Measurements from ENCODE around the gene KCNQ1. TPM values are rescaled to one million over a fixed set of nuclear protein-coding genes. Genes with fewer than 3 reads are reported as not detected.

Gene KCNQ1
- total RNA-seq, 3 donors from 2014 or later (not counting 1 experiment from before 2014, with no cell fraction given): 1.9 to 7.8 (median 3.3) TPM

GRCh38 chr11:2699531-2700414 lies 255.0 kb downstream of the KCNQ1 start, which contains the start of gene KCNQ1OT1:
Gene KCNQ1OT1 (minus strand): TSS chr11:2699994.
- Histone ChIP-seq H3K4me1 (ENCODE audit: control insufficient read depth, insufficient read depth, low read length) (peaks cover 14% of the 10 kb centered on the region), H3K9me3 (ENCODE audit: control insufficient read depth, insufficient read depth, low read length) (no peaks in the 10 kb centered on the region), H3K27me3 (ENCODE audit: control insufficient read depth, insufficient read depth, low read length) (peaks cover 2% of the 10 kb centered on the region), H3K27ac (ENCODE audit: low read length) (peak within 1 kb of the TSS; percentile 76), H3K4me3 (ENCODE audit: low read length) (peak within 1 kb of the TSS; percentile 74), H3K36me3 (ENCODE audit: control insufficient read depth, insufficient read depth, low read length) (no peaks in the 10 kb centered on the region)
- peak; percentile 93 to 96 (median 93) for ATAC-seq
- Mint-ChIP-seq H3K27ac (peak within 1 kb of the TSS; percentile 8 to 84), H3K9me3 (no peaks in the 10 kb centered on the region), H3K27me3 (ENCODE audit: low read depth in 2 of 2) (peaks cover 0 to 13% of the 10 kb centered on the region in 2 donors), H3K4me3 (peak within 1 kb of the TSS; percentile 91), H3K4me1 (peaks cover 0 to 11% of the 10 kb centered on the region in 2 donors), H3K36me3 (no peaks in the 10 kb centered on the region)
- intact Hi-C loops (cut with micrococcal nuclease): no loop called here
- peak; percentile 86 to 93 for DNase-seq
- 44% methylated on average over 98 of the region's 98 CpGs for WGBS (ENCODE audit: insufficient coverage)
- TF ChIP-seq, protein P1, sequence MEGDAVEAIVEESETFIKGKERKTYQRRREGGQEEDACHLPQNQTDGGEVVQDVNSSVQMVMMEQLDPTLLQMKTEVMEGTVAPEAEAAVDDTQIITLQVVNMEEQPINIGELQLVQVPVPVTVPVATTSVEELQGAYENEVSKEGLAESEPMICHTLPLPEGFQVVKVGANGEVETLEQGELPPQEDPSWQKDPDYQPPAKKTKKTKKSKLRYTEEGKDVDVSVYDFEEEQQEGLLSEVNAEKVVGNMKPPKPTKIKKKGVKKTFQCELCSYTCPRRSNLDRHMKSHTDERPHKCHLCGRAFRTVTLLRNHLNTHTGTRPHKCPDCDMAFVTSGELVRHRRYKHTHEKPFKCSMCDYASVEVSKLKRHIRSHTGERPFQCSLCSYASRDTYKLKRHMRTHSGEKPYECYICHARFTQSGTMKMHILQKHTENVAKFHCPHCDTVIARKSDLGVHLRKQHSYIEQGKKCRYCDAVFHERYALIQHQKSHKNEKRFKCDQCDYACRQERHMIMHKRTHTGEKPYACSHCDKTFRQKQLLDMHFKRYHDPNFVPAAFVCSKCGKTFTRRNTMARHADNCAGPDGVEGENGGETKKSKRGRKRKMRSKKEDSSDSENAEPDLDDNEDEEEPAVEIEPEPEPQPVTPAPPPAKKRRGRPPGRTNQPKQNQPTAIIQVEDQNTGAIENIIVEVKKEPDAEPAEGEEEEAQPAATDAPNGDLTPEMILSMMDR (IDR thresholded peaks at IDR 0.05): no peak

GRCh38 chr11:2700415-2701211 lies 255.8 kb downstream of the KCNQ1 start:
- peaks cover 0 to 11% of the 10 kb centered on the region in 2 donors for H3K4me1 Mint-ChIP-seq
- 42% methylated on average over 52 of the region's 52 CpGs for WGBS (ENCODE audit: insufficient coverage)
- intact Hi-C loops (cut with micrococcal nuclease): no loop called here
- TF ChIP-seq, protein P1 (IDR thresholded peaks at IDR 0.05): no peak
- H3K27me3 ChIP-seq (ENCODE audit: control insufficient read depth, insufficient read depth, low read length): peaks cover 2% of the 10 kb centered on the region
- H3K9me3 Mint-ChIP-seq: no peaks in the 10 kb centered on the region
- ATAC-seq (no peak), DNase-seq (peak in 1 of 2 donors; percentile 38)
- H3K36me3 ChIP-seq (ENCODE audit: control insufficient read depth, insufficient read depth, low read length): no peaks in the 10 kb centered on the region
- peaks cover 0 to 13% of the 10 kb centered on the region in 2 donors for H3K27me3 Mint-ChIP-seq (ENCODE audit: low read depth in 2 of 2)
- peak overlapping the region; percentile 42 for H3K4me3 ChIP-seq (ENCODE audit: low read length)
- peak overlapping the region in 1 of 2 donors; percentile 84 for H3K27ac Mint-ChIP-seq
- peak overlapping the region; percentile 76 for H3K27ac ChIP-seq (ENCODE audit: low read length)
- peak overlapping the region; percentile 83 for H3K4me3 Mint-ChIP-seq
- peaks cover 14% of the 10 kb centered on the region for H3K4me1 ChIP-seq (ENCODE audit: control insufficient read depth, insufficient read depth, low read length)
- no peaks in the 10 kb centered on the region for H3K9me3 ChIP-seq (ENCODE audit: control insufficient read depth, insufficient read depth, low read length)
- no peaks in the 10 kb centered on the region for H3K36me3 Mint-ChIP-seq

- WGBS (ENCODE audit: insufficient coverage): 92% methylated on average over 7 of the region's 7 CpGs
- TF ChIP-seq, protein P1 (IDR thresholded peaks at IDR 0.05): no peak
- Histone ChIP-seq H3K27ac (ENCODE audit: low read length) (no peak overlapping the region), H3K27me3 (ENCODE audit: control insufficient read depth, insufficient read depth, low read length) (peaks cover 2% of the 10 kb centered on the region), H3K4me1 (ENCODE audit: control insufficient read depth, insufficient read depth, low read length) (peaks cover 14% of the 10 kb centered on the region), H3K9me3 (ENCODE audit: control insufficient read depth, insufficient read depth, low read length) (no peaks in the 10 kb centered on the region), H3K4me3 (ENCODE audit: low read length) (no peak overlapping the region), H3K36me3 (ENCODE audit: control insufficient read depth, insufficient read depth, low read length) (no peaks in the 10 kb centered on the region)
- H3K9me3 Mint-ChIP-seq: no peaks in the 10 kb centered on the region
- H3K4me1 Mint-ChIP-seq: peaks cover 0 to 11% of the 10 kb centered on the region in 2 donors
- peak overlapping the region; percentile 17 for H3K4me3 Mint-ChIP-seq
- H3K27ac Mint-ChIP-seq: peak overlapping the region in 1 of 2 donors; percentile 29
- H3K36me3 Mint-ChIP-seq: no peaks in the 10 kb centered on the region
- intact Hi-C loops (cut with micrococcal nuclease): no loop called here
- H3K27me3 Mint-ChIP-seq (ENCODE audit: low read depth in 2 of 2): peaks cover 0 to 13% of the 10 kb centered on the region in 2 donors
- ATAC-seq (no peak), DNase-seq (no peak)
Measured at GRCh38 chr11:2701230-2701629, 256.4 kb downstream of the KCNQ1 start.
